OCI-LY3 (cell line): ENCODE measurements around the gene CBLL1.

Experiments
- CTCF ChIP-seq: fragments of 200-600, 300-600 bp; sonication (generic); IDR thresholded peaks from 2 replicates; pipeline ENCODE4 v1.5.1; 2014; ENCODE audit warnings: antibody characterized with exemption, low read length, low read depth
- EZH2phosphoT487 ChIP-seq: fragments of 200-600 bp; shearing (Covaris generic); IDR thresholded peaks from 2 replicates; pipeline ENCODE4 v1.6.1; 2018; ENCODE audit warnings: antibody characterized with exemption, mixed run types, low read depth

GRCh38 chr7:107712025-107712424 is 31.9 kb upstream of the CBLL1 start:
- TF ChIP-seq CTCF (no peak), EZH2phosphoT487 (no peak)
